ENCODE measurements around the gene ANKRD13A. TPM values are rescaled to one million over a fixed set of nuclear protein-coding genes. Genes with fewer than 3 reads are reported as not detected.

The ANKRD13A gene
- polyA plus RNA-seq (ENCODE audit: insufficient read length in 4 of 4), result 10 to 100 TPM; 34.2 to 45.9 (median 43.6) TPM

- peak; percentile 86 to 93 (median 90) for DNase-seq (ENCODE audit: low read depth in 4 of 4, low spot score in 3 of 4)
Observed at GRCh38 chr12:109998904-109999648, at the start of gene ANKRD13A. TSS of gene ANKRD13A (plus strand) at chr12:109999430. CDS start at chr12:109999689, 259 bp downstream.

- DNase-seq (ENCODE audit: low read depth in 4 of 4, low spot score in 3 of 4), result no peak
Observed at GRCh38 chr12:109950625-109951024, 48.6 kb upstream of the ANKRD13A start.

- DNase-seq (ENCODE audit: low read depth in 4 of 4, low spot score in 3 of 4), result no peak
Observed at GRCh38 chr12:109951136-109951535, 48.1 kb upstream of the ANKRD13A start.

DNA sequence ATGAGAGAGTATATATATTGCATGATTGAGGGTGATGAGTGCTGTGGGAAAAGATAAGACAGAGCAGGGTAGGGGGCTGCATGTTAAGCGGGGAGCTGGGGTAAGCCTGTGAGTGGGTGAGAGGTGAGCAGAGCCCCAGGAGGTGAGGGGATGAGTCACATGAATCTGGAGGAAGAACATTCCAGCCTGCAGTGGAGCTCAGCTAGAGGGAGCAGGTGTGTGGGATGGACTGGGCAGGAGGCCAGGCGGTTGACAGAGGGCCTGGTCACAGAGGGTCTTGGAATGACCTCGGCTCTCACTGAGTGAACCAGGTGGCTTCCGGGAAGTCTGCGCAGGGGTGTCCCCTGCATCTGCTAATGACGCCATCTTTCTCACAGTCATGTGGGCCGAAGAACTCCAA, 47.5 kb upstream of the ANKRD13A start:
- no peak for DNase-seq (ENCODE audit: low read depth in 4 of 4, low spot score in 3 of 4)

GRCh38 chr12:109952160-109952858, 46.9 kb upstream of the ANKRD13A start:
- no peak for DNase-seq (ENCODE audit: low read depth in 4 of 4, low spot score in 3 of 4)

GRCh38 chr12:109952873-109953272, 46.4 kb upstream of the ANKRD13A start:
- no peak for DNase-seq (ENCODE audit: low read depth in 4 of 4, low spot score in 3 of 4)

DNA sequence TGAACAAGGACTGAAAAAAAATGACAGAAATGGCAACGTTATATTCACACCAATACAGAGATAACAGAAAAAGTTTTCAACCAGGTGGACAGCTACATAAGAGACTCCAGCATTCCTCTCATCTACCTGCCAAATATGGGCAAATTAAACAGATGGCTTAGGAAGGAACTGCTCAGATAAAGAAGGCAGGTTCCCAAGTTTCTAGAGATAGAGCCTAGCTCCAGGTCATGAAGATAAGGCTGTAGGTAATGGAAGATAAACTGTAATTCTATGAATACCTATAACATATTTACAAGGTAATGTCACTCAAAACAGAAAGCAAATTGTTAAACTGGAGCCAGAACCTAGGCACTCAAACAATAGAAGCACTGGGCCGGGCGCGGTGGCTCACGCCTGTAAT, 45.6 kb upstream of the ANKRD13A start:
- no peak for DNase-seq (ENCODE audit: low read depth in 4 of 4, low spot score in 3 of 4)

GRCh38 chr12:109958374-109958773, 40.9 kb upstream of the ANKRD13A start:
- DNase-seq (ENCODE audit: low read depth in 4 of 4, low spot score in 3 of 4), result no peak

DNA sequence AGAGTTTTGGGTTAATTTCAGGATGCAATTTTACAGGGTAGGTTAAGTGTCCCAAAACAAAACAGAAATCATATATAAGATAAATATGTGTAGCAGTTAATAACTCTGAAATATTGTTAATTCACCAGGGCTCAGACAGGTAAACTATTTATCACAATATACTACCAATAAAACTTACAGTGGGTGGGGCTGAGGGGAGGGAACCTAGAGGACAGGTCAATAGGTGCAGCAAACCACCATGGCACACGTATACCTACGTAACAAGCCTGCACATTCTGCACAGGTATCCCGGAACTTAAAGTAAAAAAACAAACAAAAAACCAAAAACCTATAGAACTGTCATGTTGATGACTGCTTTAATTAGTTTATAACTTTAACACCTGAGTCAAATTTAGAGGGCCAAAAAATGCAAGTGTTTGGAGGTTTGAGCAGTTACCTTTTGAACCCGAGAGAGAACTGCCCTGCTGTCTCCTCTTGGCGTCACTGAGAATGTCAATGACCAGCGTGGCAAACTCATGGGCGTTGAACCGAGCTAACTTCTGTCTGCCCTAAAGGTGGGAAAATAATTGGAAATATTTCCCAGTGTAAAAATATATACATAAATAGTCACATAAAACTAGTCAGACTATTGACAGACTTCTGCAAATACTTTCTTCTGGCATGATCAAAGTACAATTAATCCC, 39.7 kb upstream of the ANKRD13A start:
- no peak for DNase-seq (ENCODE audit: low read depth in 4 of 4, low spot score in 3 of 4)

- no peak for DNase-seq (ENCODE audit: low read depth in 4 of 4, low spot score in 3 of 4)
Observed at GRCh38 chr12:109961201-109961600, 38.0 kb upstream of the ANKRD13A start.

- no peak for DNase-seq (ENCODE audit: low read depth in 4 of 4, low spot score in 3 of 4)
Observed at GRCh38 chr12:109961612-109962011, 37.6 kb upstream of the ANKRD13A start.

- no peak for DNase-seq (ENCODE audit: low read depth in 4 of 4, low spot score in 3 of 4)
Observed at GRCh38 chr12:109962398-109962797, 36.8 kb upstream of the ANKRD13A start.

GRCh38 chr12:109963330-109963729, 35.9 kb upstream of the ANKRD13A start:
- DNase-seq (ENCODE audit: low read depth in 4 of 4, low spot score in 3 of 4), result no peak

DNA sequence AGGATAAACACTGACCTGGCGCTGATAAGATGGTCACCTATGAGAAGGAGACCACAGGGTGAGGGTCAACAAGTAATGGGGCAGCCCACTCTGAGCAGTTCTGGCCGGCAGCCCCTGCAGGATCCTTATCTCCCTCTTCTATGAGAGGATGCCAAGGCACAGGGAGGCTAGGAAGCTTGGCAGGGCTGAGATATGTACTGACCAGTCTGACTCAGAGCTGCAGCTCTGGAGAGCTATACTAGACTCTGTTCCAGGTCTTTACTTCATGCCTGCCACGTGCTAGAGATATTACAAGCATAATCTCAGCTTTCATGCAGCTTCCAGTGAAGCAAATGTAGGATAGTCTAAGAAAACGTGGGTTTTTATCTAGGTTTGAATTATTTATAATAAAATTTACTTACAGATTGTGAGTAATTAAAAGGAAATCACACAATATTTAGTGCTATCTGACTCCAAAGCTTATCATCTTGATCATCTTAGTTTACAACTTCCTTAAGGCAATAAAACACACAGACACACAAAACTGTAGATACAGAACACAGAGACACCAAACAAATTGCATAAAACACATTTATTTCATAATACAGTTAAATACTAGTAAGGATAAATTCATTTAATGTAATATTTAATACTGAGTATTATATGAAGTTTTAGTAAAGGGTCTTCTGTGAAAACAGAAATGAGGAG, 35.3 kb upstream of the ANKRD13A start:
- DNase-seq (ENCODE audit: low read depth in 4 of 4, low spot score in 3 of 4), result no peak

DNA sequence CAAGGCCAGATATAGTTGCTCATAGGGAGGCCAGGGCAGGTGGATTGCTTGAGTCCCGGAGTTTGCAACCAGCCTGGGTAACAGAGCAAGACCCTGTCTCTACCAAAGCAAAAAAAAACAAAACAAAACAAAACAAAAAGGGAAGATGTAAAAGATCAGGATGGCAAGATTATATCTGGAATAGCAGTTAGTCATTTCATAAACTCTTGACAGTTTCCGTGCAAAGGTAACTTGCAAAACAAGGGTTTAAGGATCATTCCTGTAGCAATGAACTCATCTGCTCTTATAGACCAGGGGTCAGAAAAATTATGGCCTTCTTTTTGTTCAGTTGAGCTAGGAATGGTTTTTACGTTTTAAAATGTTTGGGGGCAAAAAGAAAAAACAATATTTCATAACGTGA, 32.7 kb upstream of the ANKRD13A start:
- no peak for DNase-seq (ENCODE audit: low read depth in 4 of 4, low spot score in 3 of 4)

- no peak for DNase-seq (ENCODE audit: low read depth in 4 of 4, low spot score in 3 of 4)
Observed at GRCh38 chr12:109967383-109968031, 31.7 kb upstream of the ANKRD13A start.

GRCh38 chr12:109968032-109968420, 31.2 kb upstream of the ANKRD13A start:
- DNase-seq (ENCODE audit: low read depth in 4 of 4, low spot score in 3 of 4), result no peak

DNA sequence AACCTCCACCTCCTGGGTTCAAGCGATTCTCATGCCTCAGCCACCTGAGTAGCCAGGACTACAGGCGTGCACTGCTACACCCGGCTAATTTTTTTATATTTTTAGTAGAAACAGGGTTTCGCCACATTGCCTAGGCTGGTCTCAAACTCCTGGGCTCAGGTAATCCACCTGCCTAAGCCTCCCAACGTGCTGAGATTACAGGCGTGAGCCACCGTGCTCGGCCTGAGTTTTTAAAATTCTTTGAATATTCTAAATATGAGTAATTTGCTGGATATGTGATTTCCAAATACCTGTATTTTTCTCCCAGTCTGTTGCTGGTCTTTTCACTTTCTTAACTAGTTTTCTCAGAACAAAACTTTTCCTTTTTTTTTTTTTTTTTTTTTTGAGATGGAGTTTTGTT, 30.4 kb upstream of the ANKRD13A start:
- DNase-seq (ENCODE audit: low read depth in 4 of 4, low spot score in 3 of 4), result no peak

DNA sequence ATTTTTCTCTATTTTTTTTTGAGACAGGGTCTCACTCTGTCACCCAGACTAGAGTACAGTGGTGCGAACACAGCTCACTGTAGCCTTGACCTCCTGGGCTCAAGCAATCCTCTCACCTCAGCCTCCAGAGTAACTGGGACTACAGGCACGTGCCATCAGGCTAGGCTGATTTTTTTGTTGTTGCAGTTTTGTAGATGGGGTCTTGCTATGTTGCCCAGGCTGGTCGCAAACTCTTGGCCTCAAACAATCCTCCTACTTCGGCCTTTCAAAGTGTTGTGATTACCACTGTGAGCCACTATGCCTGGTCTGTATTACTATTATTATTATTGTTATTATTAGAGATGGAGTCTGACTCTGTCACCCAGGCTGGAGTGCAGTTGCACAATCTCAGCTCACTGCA, 26.4 kb upstream of the ANKRD13A start:
- no peak for DNase-seq (ENCODE audit: low read depth in 4 of 4, low spot score in 3 of 4)

- DNase-seq (ENCODE audit: low read depth in 4 of 4, low spot score in 3 of 4), result no peak
Observed at GRCh38 chr12:109981311-109981710, 17.9 kb upstream of the ANKRD13A start.

Data from left renal pelvis (tissue), 4 donors.